K562 (cell line): ENCODE measurements around the gene TUT1. TPM values are rescaled to one million over a fixed set of nuclear protein-coding genes. Genes with fewer than 3 reads are reported as not detected.

ENCODE experiments used
- BHLHE40 ChIP-seq: IDR thresholded peaks from 2 replicates; pipeline ENCODE4 v1.6.1; 2011; ENCODE audit warnings: low read length, improper control_type of control experiment
- FIP1L1 ChIP-seq: fragments of 200-400 bp; formaldehyde crosslinking; IDR thresholded peaks from 2 replicates; pipeline ENCODE4 v1.6.1; 2018; ENCODE audit warnings: mild to moderate bottlenecking, low read depth, low read length; ENCODE audit not compliant: poor library complexity, severe bottlenecking
- GATA2 ChIP-seq: sonication (generic); formaldehyde crosslinking; IDR thresholded peaks from 2 replicates; pipeline ENCODE4 v1.4.0; 2020; ENCODE audit warnings: mild to moderate bottlenecking, missing genetic modification reagents
- HNRNPK ChIP-seq: fragments of 200-400 bp; formaldehyde crosslinking; IDR thresholded peaks from one replicate; pipeline ENCODE4 v1.6.1; 2018; ENCODE audit warnings: mild to moderate bottlenecking, low read depth, low read length; ENCODE audit not compliant: poor library complexity, severe bottlenecking
- KAT7 ChIP-seq: sonication (generic); formaldehyde crosslinking; IDR thresholded peaks from 2 replicates; pipeline ENCODE4 v1.8.0; 2022; ENCODE audit warnings: missing genetic modification reagents, mild to moderate bottlenecking, borderline replicate concordance
- MAFF ChIP-seq: IDR thresholded peaks from 2 replicates; pipeline ENCODE4 v1.6.1; 2012; ENCODE audit warnings: low read length, improper control_type of control experiment
- MIER1 ChIP-seq: fragments of 450-650 bp; IDR thresholded peaks from 2 replicates; pipeline ENCODE4 v1.6.1; 2016; ENCODE audit warnings: antibody characterized with exemption, mild to moderate bottlenecking, low read depth
- NCOA6 ChIP-seq: fragments of 450-650 bp; IDR thresholded peaks from 2 replicates; pipeline ENCODE4 v1.6.1; 2017; ENCODE audit warnings: mild to moderate bottlenecking
- NFATC3 ChIP-seq: fragments of 450-650 bp; IDR thresholded peaks from 2 replicates; pipeline ENCODE4 v1.6.1; 2017; ENCODE audit warnings: mild to moderate bottlenecking
- PHF8 ChIP-seq: fragments of 200-600 bp; sonication (generic); IDR thresholded peaks from 2 replicates; pipeline ENCODE4 v1.6.1; 2012; ENCODE audit warnings: mixed run types, mild to moderate bottlenecking, inconsistent platforms, low read length, moderate library complexity, borderline replicate concordance
- PYGO2 ChIP-seq: fragments of 450-650 bp; IDR thresholded peaks from 2 replicates; pipeline ENCODE4 v1.6.1; 2016; ENCODE audit warnings: mild to moderate bottlenecking, missing genetic modification characterization, moderate library complexity, missing compliant biosample characterization
- RBM34 ChIP-seq: fragments of 200-400 bp; formaldehyde crosslinking; IDR thresholded peaks from 2 replicates; pipeline ENCODE4 v1.6.1; 2018; ENCODE audit warnings: low read length, borderline replicate concordance; ENCODE audit not compliant: insufficient read depth
- TRIM24 ChIP-seq, 2 experiments: fragments of 450-650 bp; IDR thresholded peaks; 2 replicates each; pipeline ENCODE4 v1.6.1; 2016
- U2AF2 ChIP-seq: fragments of 200-400 bp; formaldehyde crosslinking; optimal IDR thresholded peaks from 2 replicates; pipeline ENCODE3; 2017; ENCODE audit warnings: low read depth, mild to moderate bottlenecking, low read length
- ZEB2 ChIP-seq: fragments of 450-650 bp; IDR thresholded peaks from 2 replicates; pipeline ENCODE4 v1.6.1; 2016
- ZNF311 ChIP-seq: fragments of 250-450 bp; sonication (Bioruptor Pico); IDR thresholded peaks from 2 replicates; pipeline ENCODE4 v1.4.0; 2020; ENCODE audit warnings: mild to moderate bottlenecking, moderate library complexity
- ZNF668 ChIP-seq: fragments of 250-450 bp; sonication (Bioruptor Pico); IDR thresholded peaks from 2 replicates; pipeline ENCODE4 v1.8.0; 2022; ENCODE audit warnings: mild to moderate bottlenecking, inconsistent platforms
- ZNF764 ChIP-seq: fragments of 250-450 bp; sonication (Bioruptor Pico); IDR thresholded peaks from 2 replicates; pipeline ENCODE4 v1.4.0; 2020; ENCODE audit warnings: low read depth, mild to moderate bottlenecking, moderate library complexity
- polyA plus RNA-seq, 8 experiments: library from polyadenylated mRNA; depleted of rRNA in 4 of 8; stranded (reverse) in 5 of 8; unstranded in 3 of 8; fragments of >200 nt; fragmentation: Nextera tagmentation in 2 of 8; fragmentation: Illumina TruSeq in 1 of 8; extraction: Ambion mirVana in 2 of 8; extraction: Trizol in 1 of 8; gene quantifications; 2 replicates each; pipeline versions ENCODE4 v1.2.1 to v1.2.3, GENCODE V29; 2011 to 2014; ENCODE audit warnings: inconsistent platforms in 1 of 8, missing spikeins in 1 of 8
- total RNA-seq, 7 experiments: library from RNA; depleted of rRNA in 6 of 7; stranded (reverse); fragments of >200 nt in 6 of 7; fragmentation: Illumina TruSeq in 2 of 7; extraction: Trizol in 2 of 7; gene quantifications; 2 replicates each; pipeline versions ENCODE4 v1.2.1 to v1.2.3, GENCODE V29; 2011 to 2021; ENCODE audit warnings: low replicate concordance in 1 of 7
- TF ChIP-seq, protein P1 (sequence below): fragments of 250-450 bp; sonication (Bioruptor Pico); IDR thresholded peaks from 2 replicates; pipeline ENCODE4 v1.4.0; 2020; ENCODE audit warnings: borderline replicate concordance
- TF ChIP-seq, protein P2 (sequence below): fragments of 250-450 bp; sonication (Bioruptor Pico); IDR thresholded peaks from 2 replicates; pipeline ENCODE4 v1.8.0; 2022; ENCODE audit warnings: inconsistent platforms
- TF ChIP-seq, protein P3 (sequence below): fragments of 250-450 bp; sonication (Bioruptor Pico); IDR thresholded peaks from 2 replicates; pipeline ENCODE4 v1.8.0; 2021; ENCODE audit warnings: borderline replicate concordance, mild to moderate bottlenecking, moderate library complexity; ENCODE audit not compliant: poor library complexity, severe bottlenecking
- TF ChIP-seq, protein P4 (sequence below): fragments of 250-450 bp; sonication (Bioruptor Pico); IDR thresholded peaks from 2 replicates; pipeline ENCODE4 v1.4.0; 2020; ENCODE audit warnings: mild to moderate bottlenecking, moderate library complexity

TUT1 gene
- total and polyA plus RNA-seq, 9 of the 15 experiments (the other 6 are each of a cell fraction or from before 2014, with no cell fraction given) = 0.66 to 44.3 (median 15.7) TPM

DNA sequence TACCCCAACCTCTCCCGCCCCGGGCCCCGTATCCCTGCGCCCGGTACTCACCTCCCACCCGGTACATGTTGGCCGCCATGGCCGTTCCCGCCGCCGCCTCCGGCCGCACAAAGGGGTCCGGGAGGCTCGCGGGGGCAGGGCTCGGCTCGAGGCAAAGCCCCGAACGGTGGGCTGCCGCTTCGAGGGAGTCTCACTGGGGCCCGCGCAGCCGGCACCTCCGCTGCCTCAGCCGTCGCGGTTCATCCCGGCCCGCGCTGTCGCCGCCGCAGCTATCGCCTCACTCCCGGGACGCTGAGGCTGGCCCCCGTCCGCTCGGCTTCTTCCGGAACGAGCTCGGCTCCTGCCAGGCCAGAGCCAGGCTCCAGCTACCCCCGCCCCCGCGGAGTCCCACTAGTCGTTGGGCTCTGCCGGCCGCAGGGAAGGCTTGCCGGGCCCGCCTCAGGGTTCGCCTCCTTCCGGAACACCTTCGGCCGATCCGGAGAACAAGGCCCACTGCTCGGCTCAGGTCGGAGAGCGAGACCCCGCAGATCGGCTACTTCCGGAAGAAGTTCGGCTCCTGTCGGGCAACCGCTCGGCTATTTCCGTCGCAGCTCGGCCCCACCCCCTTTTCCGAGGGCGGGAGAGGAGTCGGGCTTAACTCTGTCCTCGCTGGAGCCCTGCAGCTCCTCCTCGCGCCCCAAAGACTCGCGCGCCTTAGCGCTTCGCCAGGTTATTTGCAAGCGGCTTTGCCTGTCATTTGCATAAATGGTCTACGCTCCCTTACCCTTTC is 10.2 kb upstream of the TUT1 start, which contains the start of gene MTA2 (continued):
- no peak for TF ChIP-seq KAT7 (CRISPR knock-in tag)
- peak; percentile 64; the same call in 1 of the 2 replicates for TF ChIP-seq PHF8
- TF ChIP-seq U2AF2 = no peak
- TF ChIP-seq ZNF764 (CRISPR knock-in tag) = no peak
- TF ChIP-seq, protein P1, sequence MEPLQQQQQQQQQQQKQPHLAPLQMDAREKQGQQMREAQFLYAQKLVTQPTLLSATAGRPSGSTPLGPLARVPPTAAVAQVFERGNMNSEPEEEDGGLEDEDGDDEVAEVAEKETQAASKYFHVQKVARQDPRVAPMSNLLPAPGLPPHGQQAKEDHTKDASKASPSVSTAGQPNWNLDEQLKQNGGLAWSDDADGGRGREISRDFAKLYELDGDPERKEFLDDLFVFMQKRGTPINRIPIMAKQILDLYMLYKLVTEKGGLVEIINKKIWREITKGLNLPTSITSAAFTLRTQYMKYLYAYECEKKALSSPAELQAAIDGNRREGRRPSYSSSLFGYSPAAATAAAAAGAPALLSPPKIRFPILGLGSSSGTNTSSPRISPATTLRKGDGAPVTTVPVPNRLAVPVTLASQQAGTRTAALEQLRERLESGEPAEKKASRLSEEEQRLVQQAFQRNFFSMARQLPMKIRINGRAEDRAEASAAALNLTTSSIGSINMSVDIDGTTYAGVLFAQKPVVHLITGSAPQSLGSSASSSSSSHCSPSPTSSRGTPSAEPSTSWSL (CRISPR knock-in tag) = no peak
- TF ChIP-seq ZNF311 (CRISPR knock-in tag) = no peak
- no peak for TF ChIP-seq GATA2
- TF ChIP-seq TRIM24 (IDR thresholded peaks at IDR 0.05) = no peak; a peak in 1 of 4 replicates
- TF ChIP-seq BHLHE40 = no peak
- TF ChIP-seq MIER1 = no peak
- TF ChIP-seq, protein P2, sequence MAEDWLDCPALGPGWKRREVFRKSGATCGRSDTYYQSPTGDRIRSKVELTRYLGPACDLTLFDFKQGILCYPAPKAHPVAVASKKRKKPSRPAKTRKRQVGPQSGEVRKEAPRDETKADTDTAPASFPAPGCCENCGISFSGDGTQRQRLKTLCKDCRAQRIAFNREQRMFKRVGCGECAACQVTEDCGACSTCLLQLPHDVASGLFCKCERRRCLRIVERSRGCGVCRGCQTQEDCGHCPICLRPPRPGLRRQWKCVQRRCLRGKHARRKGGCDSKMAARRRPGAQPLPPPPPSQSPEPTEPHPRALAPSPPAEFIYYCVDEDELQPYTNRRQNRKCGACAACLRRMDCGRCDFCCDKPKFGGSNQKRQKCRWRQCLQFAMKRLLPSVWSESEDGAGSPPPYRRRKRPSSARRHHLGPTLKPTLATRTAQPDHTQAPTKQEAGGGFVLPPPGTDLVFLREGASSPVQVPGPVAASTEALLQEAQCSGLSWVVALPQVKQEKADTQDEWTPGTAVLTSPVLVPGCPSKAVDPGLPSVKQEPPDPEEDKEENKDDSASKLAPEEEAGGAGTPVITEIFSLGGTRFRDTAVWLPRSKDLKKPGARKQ = no peak
- TF ChIP-seq, protein P3, sequence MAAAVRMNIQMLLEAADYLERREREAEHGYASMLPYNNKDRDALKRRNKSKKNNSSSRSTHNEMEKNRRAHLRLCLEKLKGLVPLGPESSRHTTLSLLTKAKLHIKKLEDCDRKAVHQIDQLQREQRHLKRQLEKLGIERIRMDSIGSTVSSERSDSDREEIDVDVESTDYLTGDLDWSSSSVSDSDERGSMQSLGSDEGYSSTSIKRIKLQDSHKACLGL (CRISPR knock-in tag) = no peak
- peak; percentile 58; the same call in 1 of the 2 replicates for TF ChIP-seq NFATC3
- TF ChIP-seq ZNF668 = no peak
- TF ChIP-seq RBM34 = peak; percentile 64; the same call in 1 of the 2 replicates
- TF ChIP-seq MAFF = no peak
- TF ChIP-seq NCOA6 = no peak
- TF ChIP-seq HNRNPK = peak; percentile 35
- TF ChIP-seq ZEB2 = no peak
- TF ChIP-seq, protein P4, sequence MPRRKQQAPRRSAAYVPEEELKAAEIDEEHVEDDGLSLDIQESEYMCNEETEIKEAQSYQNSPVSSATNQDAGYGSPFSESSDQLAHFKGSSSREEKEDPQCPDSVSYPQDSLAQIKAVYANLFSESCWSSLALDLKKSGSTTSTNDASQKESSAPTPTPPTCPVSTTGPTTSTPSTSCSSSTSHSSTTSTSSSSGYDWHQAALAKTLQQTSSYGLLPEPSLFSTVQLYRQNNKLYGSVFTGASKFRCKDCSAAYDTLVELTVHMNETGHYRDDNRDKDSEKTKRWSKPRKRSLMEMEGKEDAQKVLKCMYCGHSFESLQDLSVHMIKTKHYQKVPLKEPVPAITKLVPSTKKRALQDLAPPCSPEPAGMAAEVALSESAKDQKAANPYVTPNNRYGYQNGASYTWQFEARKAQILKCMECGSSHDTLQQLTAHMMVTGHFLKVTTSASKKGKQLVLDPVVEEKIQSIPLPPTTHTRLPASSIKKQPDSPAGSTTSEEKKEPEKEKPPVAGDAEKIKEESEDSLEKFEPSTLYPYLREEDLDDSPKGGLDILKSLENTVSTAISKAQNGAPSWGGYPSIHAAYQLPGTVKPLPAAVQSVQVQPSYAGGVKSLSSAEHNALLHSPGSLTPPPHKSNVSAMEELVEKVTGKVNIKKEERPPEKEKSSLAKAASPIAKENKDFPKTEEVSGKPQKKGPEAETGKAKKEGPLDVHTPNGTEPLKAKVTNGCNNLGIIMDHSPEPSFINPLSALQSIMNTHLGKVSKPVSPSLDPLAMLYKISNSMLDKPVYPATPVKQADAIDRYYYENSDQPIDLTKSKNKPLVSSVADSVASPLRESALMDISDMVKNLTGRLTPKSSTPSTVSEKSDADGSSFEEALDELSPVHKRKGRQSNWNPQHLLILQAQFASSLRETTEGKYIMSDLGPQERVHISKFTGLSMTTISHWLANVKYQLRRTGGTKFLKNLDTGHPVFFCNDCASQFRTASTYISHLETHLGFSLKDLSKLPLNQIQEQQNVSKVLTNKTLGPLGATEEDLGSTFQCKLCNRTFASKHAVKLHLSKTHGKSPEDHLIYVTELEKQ (CRISPR knock-in tag) = no peak
- no peak for TF ChIP-seq PYGO2 (tag)
- peak; percentile 71 for TF ChIP-seq FIP1L1
